HG03439 (cell line): ENCODE results near the gene KRTAP10-8.
"Not testable (repeated sequence)": the region's sequence is repeated elsewhere in the genome, so short reads cannot be mapped to it uniquely, and the experiment has no call there.

Experiments used
- ATAC-seq: cut with Tn5 transposase; IDR thresholded peaks from one replicate; pipeline ENCODE4 v1.9.1; 2021; ENCODE audit warnings: mild to moderate bottlenecking, moderate library complexity; ENCODE audit not compliant: unreplicated experiment

Gene KRTAP10-8

DNA sequence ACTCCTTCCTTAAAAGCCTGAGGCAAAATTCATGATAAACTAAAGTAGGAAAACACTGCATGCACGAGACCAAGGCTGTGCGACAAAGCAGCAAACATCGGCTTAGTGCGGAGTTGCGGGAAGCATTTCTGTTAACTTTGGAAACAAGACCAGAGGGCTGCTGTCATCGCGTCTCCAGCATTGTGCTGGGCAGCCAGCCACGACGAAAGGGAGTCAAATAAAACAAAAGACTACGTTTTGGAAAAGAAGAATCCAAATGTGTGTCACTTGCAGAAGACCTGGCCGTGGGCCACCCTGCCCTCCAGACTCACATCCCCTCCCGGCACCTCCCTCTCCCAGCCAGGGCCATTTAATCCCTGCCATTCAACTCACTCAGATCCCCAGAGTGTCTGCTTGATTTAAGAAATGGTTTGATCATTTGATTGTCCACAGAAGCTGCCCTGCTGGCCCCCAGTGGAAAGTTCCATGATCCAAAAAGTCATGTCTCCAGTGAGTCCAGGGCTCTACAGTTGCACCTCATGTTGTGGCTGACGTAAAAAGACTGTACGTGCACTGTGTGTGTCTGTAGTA is 31.9 kb downstream of the KRTAP10-8 start:
- ATAC-seq = no peak

DNA sequence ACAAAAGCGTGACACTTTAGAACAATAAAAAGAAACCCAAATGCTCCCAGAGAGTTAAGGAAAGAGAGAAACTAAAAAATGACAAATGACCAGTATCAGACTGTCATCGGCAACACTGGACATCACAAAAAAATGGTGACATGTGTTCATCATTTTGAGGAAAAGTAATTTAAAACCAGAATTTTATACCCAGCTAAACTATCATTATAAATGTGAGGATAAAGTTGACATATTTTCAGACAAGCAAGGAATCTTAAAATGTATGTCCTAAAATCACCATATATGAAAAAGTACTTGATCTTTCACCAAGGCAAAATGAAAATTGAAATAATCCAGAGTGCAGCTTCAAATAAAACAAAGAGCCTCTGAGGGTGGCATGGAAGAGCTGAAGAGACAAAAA is 33.0 kb downstream of the KRTAP10-8 start:
- no peak for ATAC-seq

DNA sequence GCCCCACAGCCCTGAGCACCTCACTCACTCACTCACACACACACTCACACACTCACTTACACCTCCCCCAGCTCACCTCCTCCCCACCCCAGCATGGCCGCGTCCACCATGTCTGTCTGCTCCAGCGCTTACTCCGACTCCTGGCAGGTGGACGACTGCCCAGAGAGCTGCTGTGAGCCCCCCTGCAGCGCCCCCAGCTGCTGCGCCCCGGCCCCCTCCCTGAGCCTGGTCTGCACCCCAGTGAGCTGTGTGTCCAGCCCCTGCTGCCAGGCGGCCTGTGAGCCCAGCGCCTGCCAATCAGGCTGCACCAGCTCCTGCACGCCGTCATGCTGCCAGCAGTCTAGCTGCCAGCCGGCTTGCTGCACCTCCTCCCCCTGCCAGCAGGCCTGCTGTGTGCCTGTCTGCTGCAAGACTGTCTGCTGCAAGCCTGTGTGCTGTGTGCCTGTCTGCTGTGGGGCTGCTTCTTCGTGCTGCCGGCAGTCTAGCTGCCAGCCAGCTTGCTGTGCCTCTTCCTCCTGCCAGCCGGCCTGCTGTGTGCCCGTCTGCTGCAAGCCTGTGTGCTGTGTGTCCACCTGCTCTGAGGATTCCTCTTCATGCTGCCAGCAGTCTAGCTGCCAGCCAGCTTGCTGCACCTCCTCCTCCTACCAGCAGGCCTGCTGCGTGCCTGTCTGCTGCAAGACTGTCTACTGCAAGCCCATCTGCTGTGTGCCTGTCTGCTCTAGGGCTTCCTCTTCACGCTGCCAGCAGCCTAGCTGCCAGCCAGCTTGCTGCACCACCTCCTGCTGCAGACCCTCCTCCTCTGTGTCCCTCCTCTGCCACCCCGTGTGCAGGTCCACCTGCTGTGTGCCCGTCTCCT is 34.7 kb downstream of the KRTAP10-8 start, which contains the start of gene KRTAP10-11:
Gene KRTAP10-11, plus strand, starts transcription at position 49 of the 856 bp plus-strand sequence. Its CDS starts 45 bp downstream, at position 94.
- ATAC-seq = not testable (repeated sequence)

DNA sequence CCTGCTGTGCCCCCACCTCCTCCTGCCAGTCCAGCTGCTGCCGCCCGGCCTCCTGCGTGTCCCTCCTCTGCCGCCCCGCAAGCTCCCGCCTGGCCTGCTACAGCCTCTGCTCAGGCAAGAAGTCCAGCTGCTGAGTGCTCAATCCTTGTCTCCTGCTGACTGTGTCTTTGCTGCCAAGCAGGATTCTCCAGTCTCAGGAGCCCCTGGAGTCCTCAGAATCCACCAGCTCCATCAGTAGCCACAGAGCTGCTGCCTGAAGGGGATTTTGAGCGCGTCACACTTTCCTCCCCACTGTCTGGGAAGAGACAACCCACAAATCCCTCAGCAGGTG is 35.3 kb downstream of the KRTAP10-8 start:
- ATAC-seq = no peak

DNA sequence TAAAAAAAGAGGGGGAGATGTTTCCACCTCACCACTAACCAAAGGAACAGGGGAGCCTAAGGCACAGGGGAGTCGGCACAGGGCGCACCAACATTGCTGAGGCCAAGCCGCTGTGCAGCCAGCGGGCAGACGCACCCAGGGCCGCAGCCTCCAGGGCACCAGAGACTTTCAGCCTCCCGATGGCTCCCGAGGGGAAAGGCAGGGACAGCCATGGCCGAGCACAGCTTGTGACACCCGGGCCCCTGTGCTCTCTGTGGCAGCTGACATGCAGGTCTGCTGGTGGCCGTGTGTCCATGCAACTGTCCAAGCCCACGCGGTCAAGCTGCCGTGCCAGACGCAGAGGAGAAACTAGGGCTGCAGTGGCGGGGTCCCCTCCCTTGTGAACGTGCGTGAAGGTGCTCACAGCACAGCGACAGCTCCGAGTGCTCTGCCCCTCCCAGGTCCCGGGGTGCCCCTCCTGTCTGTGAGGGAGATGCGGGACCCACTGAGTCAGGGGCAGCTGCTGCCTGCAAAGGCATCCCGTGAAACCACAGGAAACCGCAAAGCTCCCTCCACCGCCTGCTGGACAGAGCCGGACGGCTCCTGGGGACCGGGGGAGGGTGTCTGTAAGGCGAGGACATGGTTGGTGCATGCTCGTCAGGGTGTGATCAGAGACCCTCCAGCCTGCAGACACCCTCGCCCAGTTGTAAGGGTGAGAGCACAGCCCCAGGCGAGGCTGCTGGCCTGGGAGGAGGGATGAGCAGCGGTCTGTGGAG is 36.9 kb downstream of the KRTAP10-8 start:
- ATAC-seq = no peak

DNA sequence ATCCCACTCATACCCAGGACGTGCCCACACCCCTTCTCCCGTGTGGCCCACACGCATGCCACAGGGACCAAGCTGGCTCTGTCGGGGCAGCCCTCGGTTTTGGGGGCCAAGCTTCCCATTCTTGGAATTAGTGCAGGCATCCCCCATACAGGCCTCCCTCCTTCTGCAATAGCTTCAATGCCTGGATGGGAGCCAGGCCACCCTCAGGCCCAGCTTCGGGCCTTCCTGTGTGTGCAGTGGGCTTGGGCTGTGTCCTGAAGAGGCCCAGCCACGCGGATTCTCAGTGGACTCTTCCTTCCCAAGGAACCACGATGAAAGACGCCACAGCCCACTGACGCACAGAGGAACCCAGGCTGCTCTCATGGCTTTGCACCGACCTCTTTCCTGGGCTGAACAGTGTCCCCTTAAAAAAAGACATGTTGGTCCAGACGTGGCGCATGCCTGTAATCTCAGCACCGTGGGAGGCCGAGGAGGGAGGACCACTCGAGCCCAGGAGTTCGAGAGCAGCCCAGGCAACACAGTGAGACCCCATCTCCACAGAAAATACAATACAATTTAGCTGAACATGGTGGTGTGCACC is 37.7 kb downstream of the KRTAP10-8 start:
- ATAC-seq = no peak

DNA sequence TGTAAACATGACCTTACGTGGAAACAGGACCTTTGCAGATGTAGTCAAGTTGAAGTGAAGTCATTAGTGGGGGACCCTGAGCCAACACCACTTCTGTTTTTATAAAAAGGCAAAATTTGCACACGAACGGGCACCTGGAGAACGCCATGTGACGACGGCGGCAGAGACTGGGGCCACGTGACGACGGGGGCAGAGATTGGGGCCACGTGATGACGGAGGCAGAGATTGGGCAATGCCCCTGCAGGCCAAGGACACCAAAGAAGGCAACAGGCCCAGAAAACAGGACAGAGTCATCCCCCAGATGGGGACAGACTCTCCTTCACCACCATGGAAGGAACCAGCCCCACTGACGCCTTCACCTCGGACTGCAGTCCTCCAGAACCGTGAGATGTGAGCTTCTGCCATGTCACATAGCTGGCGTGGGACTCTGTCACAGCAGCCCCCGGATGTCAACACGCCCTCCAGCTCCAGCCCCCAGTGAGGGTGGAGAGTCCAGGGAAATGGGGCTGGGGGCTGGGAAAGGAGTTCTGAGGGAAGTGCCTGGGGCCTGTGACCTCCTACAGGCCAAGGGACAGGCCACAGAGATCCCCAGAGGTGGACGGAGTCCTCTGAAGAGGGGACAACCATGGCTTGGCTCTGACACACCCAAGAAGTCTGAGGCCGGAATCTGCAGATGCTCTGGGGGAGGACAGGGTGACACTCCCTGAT is 38.5 kb downstream of the KRTAP10-8 start:
- ATAC-seq = no peak

DNA sequence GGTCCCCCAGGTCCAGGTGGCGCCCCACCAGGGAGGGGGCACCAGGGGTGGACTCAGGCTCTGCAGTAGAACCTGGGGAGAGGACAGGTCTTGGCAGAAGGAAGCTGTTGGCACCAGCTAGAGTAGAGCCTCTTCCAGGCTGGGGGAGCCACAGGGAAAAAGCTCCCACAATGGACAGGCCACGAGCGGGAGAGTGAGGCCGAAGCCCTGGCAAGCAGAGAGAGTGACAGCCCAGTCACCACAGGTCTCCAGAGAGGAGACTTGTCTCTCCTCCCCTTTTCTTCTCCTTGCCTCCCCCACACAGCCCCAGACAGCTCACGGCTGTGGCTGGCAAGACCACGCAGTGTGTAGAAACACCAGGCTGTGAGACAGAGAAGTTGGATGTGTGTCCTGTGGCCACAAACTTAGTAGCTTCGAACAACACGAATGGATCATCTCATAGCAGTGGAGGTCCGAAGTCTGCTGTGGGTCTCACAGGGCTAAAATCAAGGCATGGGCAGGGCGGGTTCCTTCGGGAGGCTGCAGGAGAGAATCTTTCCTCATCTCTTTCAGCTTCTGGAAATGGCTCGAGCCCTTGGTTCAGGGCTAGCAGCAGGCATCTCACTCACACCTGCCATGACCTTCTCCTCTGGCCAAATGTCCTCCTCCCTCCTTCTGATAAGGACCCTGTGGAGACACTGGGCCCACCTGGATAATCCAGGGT is 39.2 kb downstream of the KRTAP10-8 start:
- ATAC-seq = no peak

DNA sequence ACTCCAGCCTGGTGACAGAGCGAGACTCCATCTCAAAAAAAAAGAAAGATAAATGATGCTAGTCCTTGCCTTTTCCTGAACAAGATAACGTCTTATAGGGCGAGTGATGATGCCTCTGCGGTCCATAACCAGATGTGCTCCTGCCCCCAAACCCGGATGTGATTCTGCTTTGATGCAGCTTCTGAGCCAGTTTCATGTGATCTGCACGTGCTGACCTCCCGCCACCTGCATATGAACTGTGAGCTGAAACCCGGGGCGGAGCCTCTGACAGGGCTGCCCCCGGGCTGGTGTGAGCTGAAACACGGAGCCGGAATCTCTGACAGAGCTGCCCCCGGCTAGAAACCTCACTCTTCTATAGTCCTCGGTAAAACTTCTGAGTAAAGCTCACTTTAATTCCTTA is 41.2 kb downstream of the KRTAP10-8 start:
- ATAC-seq = no peak

DNA sequence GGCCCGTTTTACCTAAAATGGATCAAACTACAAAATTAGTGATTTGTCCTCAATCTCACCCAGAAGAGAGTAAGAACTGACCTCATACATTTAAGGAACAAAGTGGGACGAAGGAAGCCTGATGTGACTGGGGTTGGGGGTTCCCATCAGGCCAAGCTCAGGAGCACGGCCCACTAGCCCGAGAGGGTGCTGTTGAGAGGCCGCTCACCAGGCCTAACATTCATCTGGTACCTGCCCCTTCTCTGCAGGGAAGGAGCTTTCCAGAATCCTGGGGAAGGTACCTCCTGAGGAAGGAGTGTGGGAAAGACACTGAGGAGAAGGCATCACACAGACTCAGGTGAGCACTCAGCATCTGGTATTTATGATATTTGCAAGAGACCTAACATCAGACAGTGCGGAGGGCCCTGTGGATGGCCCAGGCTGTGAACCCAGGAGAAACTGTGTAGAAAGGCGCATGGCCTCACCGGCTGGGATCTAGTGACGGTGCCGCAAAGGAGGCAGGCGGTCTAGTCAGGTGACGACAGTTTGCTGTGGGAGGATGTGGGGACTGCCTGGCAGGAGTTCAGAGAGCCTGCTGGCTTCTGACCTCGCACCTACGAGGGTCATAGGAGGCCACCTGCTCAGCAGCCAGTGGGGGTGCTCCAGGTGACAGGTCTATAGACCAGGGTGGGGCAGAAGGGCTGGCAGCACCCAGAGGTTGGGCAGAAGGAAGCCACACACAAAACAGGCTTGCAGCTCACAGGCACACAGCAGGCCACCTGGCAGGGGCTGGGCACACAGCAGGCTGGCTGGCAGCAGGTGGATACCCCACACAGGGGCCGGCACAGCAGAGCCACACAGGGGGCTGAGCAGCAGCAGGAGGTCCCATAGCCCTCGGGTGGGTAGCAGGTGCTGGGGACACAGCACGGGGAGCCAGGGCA is 42.0 kb downstream of the KRTAP10-8 start:
- no peak for ATAC-seq

DNA sequence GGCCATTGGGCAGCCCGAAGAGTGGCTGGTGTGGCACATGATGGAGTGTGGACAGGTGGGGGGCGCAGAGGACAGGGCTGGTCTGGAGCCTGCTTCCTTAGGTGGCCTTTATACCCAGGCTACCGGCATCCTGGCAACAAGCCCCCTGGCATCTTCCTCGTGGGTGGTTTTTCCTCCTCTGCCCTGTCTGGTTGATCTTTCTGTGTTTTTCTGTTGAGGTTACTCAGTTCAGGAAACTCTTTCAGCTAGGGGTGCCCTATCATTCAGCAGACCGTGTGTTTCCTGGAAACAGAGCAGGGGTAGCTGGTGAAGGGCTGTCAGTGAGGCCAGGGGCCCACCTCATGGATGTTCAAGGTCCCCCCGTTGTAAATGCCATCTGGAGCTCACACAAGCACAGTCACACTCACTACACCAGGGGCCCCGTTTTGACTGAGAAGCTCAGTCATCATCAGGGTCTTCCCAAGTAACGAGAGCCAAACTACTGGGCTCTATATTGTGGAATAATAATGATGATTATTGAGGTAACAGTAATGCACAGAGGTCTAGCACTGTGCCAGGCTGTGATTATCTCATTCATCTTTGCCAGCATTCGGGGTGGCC is 42.8 kb downstream of the KRTAP10-8 start, which contains the start of gene KRTAP12-4:
Gene KRTAP12-4, minus strand, starts transcription at position 84 of the 600 bp plus-strand sequence. Its CDS starts 45 bp downstream, at position 39.
- ATAC-seq = no peak

DNA sequence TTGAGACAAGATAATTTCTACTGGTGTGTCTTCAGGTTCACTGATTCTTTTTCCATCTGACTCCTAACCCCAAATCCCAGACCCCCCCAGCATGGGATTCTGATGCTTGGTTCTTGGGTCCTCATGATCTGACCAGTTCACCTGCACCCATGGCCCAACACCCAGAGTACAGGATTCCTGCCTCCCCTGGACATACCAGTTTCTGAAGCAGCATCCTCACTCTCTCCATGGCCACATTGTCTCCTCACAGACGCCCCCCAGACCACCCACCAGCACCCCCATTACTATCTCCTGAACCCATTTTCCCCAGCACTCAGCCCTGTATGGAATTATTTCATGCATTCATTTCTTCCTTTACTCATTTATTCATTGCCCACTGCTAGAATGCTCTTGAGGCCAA is 45.0 kb downstream of the KRTAP10-8 start:
- no peak for ATAC-seq

DNA sequence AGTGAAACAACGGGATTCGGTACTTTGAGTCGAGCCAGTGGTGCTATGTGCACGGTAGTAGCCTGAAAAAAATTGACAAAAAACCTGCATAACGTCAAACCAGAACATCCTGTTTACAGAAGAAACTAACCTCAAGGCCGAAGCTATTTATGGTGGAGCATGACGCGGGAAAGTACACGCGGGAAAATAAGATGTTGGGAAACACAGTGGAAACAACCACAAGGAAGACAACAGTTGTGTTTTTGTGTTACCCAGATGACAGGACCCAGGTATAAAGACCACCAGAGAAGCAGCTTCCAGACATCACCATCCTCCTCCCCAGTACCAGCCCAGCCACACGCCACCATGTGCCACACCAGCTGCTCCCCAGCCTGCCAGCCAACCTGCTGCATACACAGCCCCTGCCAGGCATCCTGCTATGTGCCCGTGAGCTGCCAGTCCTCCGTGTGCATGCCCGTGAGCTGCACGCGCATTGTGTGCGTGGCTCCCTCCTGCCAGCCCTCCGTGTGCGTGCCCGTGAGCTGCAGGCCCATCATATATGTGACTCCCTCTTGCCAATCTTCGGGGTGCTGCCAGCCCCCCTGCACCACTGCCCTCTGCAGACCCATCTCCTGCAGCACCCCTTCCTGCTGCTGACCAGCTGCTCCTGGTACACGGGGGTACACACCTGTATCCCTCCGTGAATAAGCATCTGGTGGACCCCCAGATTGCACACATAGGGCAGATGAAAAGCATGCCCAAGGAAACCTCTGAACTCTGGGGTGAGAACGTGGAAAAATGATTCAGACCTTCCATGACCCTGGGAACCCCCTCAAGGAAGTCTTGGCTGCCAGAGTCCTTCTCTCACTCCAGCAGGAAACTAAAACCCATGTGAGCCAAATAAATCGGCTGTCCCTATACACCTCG is 46.0 kb downstream of the KRTAP10-8 start, which contains the start of gene KRTAP12-3:
Gene KRTAP12-3, plus strand, starts transcription at position 298 of the 906 bp plus-strand sequence. Its CDS starts 48 bp downstream, at position 346.
- no peak for ATAC-seq

DNA sequence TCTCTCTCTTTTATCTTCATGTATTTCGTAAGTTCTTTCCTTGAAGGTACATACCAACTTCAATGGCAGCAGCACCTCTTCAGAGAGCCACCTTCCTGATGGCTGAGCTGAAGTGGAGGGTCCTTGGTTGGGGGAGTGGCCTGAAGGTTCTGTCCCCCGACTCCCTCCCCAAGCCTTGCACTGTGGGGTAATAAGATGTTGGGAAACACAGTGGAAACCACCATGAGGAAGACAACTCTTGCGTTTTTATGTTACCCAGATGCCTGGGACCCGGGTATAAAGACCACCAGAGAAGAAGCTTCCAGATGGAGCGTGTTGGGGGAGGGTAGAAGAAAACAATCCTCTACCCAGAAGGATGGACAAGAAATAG is 46.6 kb downstream of the KRTAP10-8 start:
- ATAC-seq = no peak

DNA sequence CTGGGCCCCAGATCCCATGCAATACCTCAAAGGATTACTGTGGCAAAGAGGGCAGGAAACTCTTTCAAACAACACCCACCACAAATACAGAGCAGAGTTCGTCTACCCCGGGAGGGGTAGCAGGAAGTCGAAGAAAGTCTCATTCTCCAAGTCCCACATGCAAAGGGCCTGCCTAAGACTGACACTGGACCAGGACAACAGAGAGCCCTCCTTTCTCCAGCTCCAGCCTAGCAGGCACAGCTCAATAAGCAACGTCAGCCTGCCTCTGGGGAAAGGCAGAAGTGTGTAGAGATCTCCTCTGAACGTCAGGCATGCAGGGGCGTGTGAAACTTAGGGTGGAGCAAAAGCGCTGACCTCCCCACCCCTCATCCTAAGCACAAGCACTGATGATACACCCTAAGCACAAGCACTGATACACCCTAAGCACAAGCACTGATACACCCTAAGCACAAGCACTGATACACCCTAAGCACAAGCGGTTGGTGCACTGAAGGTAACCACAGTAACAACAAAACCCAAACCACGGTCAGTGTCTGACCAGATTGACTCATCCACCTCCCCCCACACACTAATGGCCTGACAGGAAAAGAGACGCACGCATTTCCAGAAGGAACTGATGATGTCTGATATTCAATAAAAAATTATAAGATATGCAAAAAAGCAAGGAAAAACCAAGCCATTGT is 47.2 kb downstream of the KRTAP10-8 start:
- ATAC-seq = no peak

DNA sequence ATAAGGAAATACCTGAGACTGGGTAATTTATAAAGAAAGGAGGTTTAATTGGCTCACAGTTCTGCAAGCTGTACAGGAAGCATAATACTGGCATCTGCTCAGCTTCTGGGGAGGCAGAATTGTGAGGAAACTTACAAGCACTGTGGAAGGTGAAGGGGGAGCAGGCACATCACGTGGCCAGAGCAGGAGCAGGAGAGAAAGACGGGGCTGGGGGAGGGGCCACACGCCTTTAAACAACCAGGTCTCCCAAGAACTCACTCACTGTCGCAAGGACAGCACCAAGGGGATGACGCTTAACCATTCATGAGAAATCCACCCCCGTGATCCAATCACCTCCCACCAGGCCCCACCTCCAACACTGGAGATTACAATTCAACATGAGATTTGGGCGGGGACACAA is 49.7 kb downstream of the KRTAP10-8 start:
- not testable (repeated sequence) for ATAC-seq
